ENCODE data around the gene GPR87.

The GPR87 gene

DNA sequence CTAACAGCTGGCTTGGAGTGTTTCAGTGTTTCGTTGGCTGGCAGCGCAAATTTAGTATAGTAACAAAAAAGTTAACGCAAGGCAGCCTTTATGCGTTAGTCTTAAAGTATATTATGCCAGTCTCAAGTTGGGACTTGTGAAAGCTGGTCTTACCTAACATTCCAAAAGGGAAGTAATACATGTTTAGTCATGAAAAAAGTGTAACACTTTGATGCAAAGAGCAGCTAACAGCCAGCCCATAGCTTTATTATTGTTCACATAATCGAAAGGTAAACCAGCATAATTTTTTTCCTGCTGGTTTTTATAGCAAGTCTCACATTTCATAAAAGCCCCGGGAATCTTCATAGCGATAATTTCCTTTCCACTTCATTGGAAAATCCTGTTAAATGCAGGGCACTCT lies 2.4 kb upstream of the GPR87 start:
- Histone ChIP-seq H3K36me3 (ENCODE audit: insufficient read depth) (no peaks in the 10 kb centered on the region), H4K20me1 (ENCODE audit: insufficient read depth) (no peaks in the 10 kb centered on the region), H3K9ac (no peak overlapping the region), H3K27me3 (ENCODE audit: insufficient read depth, low read depth) (no peaks in the 10 kb centered on the region), H3K79me2 (ENCODE audit: insufficient read depth, low read depth) (no peaks in the 10 kb centered on the region), H3K4me2 (no peak overlapping the region), H3K4me3 (IDR thresholded peaks at IDR 0.05; ENCODE audit: insufficient read depth, low read depth, low read length) (no peak overlapping the region), H2AFZ (ENCODE audit: low read depth) (no peak overlapping the region), H3K27ac (no peak overlapping the region), H3K4me1 (ENCODE audit: low read depth, poor library complexity, severe bottlenecking) (peaks cover 25% of the 10 kb centered on the region)
- TF ChIP-seq, protein P1, sequence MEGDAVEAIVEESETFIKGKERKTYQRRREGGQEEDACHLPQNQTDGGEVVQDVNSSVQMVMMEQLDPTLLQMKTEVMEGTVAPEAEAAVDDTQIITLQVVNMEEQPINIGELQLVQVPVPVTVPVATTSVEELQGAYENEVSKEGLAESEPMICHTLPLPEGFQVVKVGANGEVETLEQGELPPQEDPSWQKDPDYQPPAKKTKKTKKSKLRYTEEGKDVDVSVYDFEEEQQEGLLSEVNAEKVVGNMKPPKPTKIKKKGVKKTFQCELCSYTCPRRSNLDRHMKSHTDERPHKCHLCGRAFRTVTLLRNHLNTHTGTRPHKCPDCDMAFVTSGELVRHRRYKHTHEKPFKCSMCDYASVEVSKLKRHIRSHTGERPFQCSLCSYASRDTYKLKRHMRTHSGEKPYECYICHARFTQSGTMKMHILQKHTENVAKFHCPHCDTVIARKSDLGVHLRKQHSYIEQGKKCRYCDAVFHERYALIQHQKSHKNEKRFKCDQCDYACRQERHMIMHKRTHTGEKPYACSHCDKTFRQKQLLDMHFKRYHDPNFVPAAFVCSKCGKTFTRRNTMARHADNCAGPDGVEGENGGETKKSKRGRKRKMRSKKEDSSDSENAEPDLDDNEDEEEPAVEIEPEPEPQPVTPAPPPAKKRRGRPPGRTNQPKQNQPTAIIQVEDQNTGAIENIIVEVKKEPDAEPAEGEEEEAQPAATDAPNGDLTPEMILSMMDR (conservative IDR thresholded peaks at IDR 0.05; ENCODE audit: low read depth, low read length): no peak

DNA sequence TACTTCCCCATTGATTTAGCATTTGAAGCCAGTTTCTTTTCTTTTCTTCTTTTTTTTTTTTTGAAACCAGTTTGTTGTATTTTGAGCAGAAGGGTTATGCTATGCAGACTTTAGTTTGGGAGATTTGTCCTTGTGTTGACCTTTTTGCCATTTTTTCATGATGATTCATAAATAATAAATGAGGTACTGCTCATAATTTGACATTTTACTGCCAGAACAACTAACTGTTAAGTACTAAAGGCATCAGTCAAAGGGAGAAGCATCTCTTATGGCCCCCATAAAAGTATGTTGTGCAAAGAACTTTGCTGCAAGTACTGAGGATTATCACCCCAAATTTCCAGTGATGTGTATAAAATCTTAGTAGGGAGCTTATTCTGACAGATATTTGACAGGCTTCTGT lies 1.7 kb upstream of the GPR87 start:
- Histone ChIP-seq H3K4me1 (ENCODE audit: low read depth, poor library complexity, severe bottlenecking) (peaks cover 25% of the 10 kb centered on the region), H3K4me3 (IDR thresholded peaks at IDR 0.05; ENCODE audit: insufficient read depth, low read depth, low read length) (no peak overlapping the region)
- TF ChIP-seq, protein P1 (conservative IDR thresholded peaks at IDR 0.05; ENCODE audit: low read depth, low read length): no peak

DNA sequence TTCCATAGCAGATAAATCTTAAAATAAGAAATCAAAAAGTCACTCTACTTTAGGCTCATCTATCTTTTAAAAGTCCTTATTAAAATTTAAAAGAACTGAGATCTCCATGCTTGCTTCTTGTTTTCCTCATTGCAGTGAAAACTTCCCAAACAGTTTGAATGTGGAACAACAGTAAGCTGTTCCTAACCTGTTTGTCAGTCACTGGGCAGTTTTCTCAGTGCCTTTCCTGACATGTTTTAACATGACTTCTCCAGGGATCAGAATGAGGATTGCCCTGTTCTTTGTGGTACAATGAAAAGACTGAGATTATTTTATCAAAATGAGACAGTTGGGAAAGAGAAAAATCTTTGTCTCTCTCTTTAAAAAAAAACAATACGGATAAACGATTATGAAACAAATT lies 774 bp downstream of the GPR87 start:
- Histone ChIP-seq H3K4me1 (ENCODE audit: low read depth, poor library complexity, severe bottlenecking) (peaks cover 25% of the 10 kb centered on the region), H3K27ac (peak overlapping the region; percentile 35), H3K36me3 (ENCODE audit: insufficient read depth) (no peaks in the 10 kb centered on the region), H2AFZ (ENCODE audit: low read depth) (no peak overlapping the region), H3K4me3 (IDR thresholded peaks at IDR 0.05; ENCODE audit: insufficient read depth, low read depth, low read length) (no peak overlapping the region), H3K4me2 (peak overlapping the region; percentile 55; the same call in 1 of the 2 replicates), H3K79me2 (ENCODE audit: insufficient read depth, low read depth) (no peaks in the 10 kb centered on the region), H4K20me1 (ENCODE audit: insufficient read depth) (no peaks in the 10 kb centered on the region), H3K9ac (no peak overlapping the region), H3K27me3 (ENCODE audit: insufficient read depth, low read depth) (no peaks in the 10 kb centered on the region)
- TF ChIP-seq, protein P1 (conservative IDR thresholded peaks at IDR 0.05; ENCODE audit: low read depth, low read length): no peak

More for the DNA sequence above, 1.7 kb upstream of the GPR87 start:
- no peaks in the 10 kb centered on the region for H4K20me1 ChIP-seq (ENCODE audit: insufficient read depth)
- no peaks in the 10 kb centered on the region for H3K27me3 ChIP-seq (ENCODE audit: insufficient read depth, low read depth)
- H3K36me3 ChIP-seq (ENCODE audit: insufficient read depth): no peaks in the 10 kb centered on the region
- H2AFZ ChIP-seq (ENCODE audit: low read depth): no peak overlapping the region
- H3K27ac ChIP-seq: no peak overlapping the region
- no peak overlapping the region for H3K9ac ChIP-seq
- no peaks in the 10 kb centered on the region for H3K79me2 ChIP-seq (ENCODE audit: insufficient read depth, low read depth)
- no peak overlapping the region for H3K4me2 ChIP-seq

DNA sequence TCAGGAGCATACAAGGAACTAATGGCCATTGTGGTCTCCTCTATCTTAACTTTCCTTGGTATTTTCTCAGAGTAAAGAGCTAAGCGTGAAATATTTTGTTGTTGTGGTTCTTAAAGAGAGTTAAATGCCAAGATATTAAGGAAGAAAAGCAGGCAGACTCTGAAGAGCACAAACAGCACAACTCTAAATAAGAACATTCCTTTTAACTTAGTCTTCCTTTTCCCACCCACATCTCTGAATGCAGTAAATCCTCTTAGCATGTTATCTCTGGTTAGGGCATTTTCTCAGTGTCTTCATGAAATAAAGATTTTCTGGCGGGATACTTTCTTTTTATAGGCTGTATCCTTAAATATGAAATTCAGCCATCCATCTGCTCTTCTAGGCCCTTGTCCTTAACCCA lies 1.5 kb downstream of the GPR87 start:
- peaks cover 25% of the 10 kb centered on the region for H3K4me1 ChIP-seq (ENCODE audit: low read depth, poor library complexity, severe bottlenecking)
- H3K27me3 ChIP-seq (ENCODE audit: insufficient read depth, low read depth): no peaks in the 10 kb centered on the region
- H3K4me3 ChIP-seq (IDR thresholded peaks at IDR 0.05; ENCODE audit: insufficient read depth, low read depth, low read length): no peak overlapping the region
- no peak overlapping the region for H3K4me2 ChIP-seq
- H3K9ac ChIP-seq: no peak overlapping the region
- H2AFZ ChIP-seq (ENCODE audit: low read depth): no peak overlapping the region
- no peak overlapping the region for H3K27ac ChIP-seq
- H4K20me1 ChIP-seq (ENCODE audit: insufficient read depth): no peaks in the 10 kb centered on the region
- no peaks in the 10 kb centered on the region for H3K36me3 ChIP-seq (ENCODE audit: insufficient read depth)
- no peaks in the 10 kb centered on the region for H3K79me2 ChIP-seq (ENCODE audit: insufficient read depth, low read depth)
- TF ChIP-seq, protein P1 (conservative IDR thresholded peaks at IDR 0.05; ENCODE audit: low read depth, low read length): no peak

Measured in KMS-11 (cell line).